ENCODE results near the gene EPYC. TPM values are rescaled to one million over a fixed set of nuclear protein-coding genes. Genes with fewer than 3 reads are reported as not detected.

The EPYC gene
- total RNA-seq, 1 experiment from 2014 or later, result not detected

DNA sequence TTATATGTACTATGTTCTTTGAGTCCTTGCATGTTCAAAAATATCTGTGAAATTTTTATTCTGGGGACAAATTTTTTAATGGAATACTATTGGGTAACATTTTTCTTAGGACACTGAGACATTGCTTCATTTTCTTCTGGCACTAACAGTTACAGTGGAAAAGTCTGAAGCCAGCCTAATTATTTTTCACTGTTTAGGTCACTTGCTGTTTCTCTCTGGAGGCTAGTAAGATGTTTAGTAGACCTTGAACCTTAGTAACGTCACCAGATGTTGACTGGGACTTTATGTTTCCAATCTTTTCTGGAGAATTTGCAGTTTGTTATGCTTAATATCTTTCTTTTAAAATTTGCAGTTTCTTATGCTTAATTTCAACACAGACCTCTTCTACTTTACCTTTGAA is 12.3 kb upstream of the EPYC start:
- DNase-seq (no peak), ATAC-seq (no peak)
- Histone ChIP-seq H3K9ac (ENCODE audit: low read length) (no peak overlapping the region), H2AFZ (ENCODE audit: low read length) (no peak overlapping the region), H3K36me3 (ENCODE audit: low read depth, low read length) (no peaks in the 10 kb centered on the region), H3K9me3 (ENCODE audit: low read length) (peaks cover 3% of the 10 kb centered on the region; the same call in 1 of the 2 replicates), H3K27ac (ENCODE audit: low read length) (no peak overlapping the region), H3K4me1 (ENCODE audit: insufficient read depth, low read length) (no peaks in the 10 kb centered on the region), H3F3A (ENCODE audit: low read length, unreplicated experiment) (no peaks in the 10 kb centered on the region), H3K79me2 (ENCODE audit: low read length) (no peaks in the 10 kb centered on the region), H3K4me2 (ENCODE audit: low read length) (no peak overlapping the region), H4K20me1 (ENCODE audit: low read length) (no peaks in the 10 kb centered on the region), H3K4me3 (ENCODE audit: low read length) (no peak overlapping the region), H3K9me2 (replicated peaks; ENCODE audit: low read length) (no peaks in the 10 kb centered on the region), H3K27me3 (ENCODE audit: low read length) (no peaks in the 10 kb centered on the region)
- ChIA-PET CTCF (no interaction called here), POLR2A (ENCODE audit: unreplicated experiment) (no interaction called here)
- no TSS peak for BruUV-seq (replicated peaks)
- intact Hi-C loops (cut with micrococcal nuclease), result no loop called here
- TF ChIP-seq EZH2 (IDR thresholded peaks at IDR 0.05; ENCODE audit: low read length, unreplicated experiment) (no peak), EZH2phosphoT487 (IDR thresholded peaks at IDR 0.05; ENCODE audit: borderline replicate concordance, low read length) (no peak)
- TF ChIP-seq, protein P1, sequence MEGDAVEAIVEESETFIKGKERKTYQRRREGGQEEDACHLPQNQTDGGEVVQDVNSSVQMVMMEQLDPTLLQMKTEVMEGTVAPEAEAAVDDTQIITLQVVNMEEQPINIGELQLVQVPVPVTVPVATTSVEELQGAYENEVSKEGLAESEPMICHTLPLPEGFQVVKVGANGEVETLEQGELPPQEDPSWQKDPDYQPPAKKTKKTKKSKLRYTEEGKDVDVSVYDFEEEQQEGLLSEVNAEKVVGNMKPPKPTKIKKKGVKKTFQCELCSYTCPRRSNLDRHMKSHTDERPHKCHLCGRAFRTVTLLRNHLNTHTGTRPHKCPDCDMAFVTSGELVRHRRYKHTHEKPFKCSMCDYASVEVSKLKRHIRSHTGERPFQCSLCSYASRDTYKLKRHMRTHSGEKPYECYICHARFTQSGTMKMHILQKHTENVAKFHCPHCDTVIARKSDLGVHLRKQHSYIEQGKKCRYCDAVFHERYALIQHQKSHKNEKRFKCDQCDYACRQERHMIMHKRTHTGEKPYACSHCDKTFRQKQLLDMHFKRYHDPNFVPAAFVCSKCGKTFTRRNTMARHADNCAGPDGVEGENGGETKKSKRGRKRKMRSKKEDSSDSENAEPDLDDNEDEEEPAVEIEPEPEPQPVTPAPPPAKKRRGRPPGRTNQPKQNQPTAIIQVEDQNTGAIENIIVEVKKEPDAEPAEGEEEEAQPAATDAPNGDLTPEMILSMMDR (conservative IDR thresholded peaks at IDR 0.05; ENCODE audit: low read depth, low read length), result no peak

GRCh38 chr12:91009319-91009950 is 4.7 kb upstream of the EPYC start:
- no TSS peak for BruUV-seq (replicated peaks)
- H3K9ac ChIP-seq (ENCODE audit: low read length), result no peak overlapping the region
- H3K4me2 ChIP-seq (ENCODE audit: low read length), result peak overlapping the region; percentile 8; the same call in 1 of the 2 replicates
- DNase-seq (peak; percentile 47), ATAC-seq (peak; percentile 65)
- H3K36me3 ChIP-seq (ENCODE audit: low read depth, low read length), result no peaks in the 10 kb centered on the region
- H4K20me1 ChIP-seq (ENCODE audit: low read length), result no peaks in the 10 kb centered on the region
- H3K4me3 ChIP-seq (ENCODE audit: low read length), result no peak overlapping the region
- H3K9me2 ChIP-seq (replicated peaks; ENCODE audit: low read length), result no peaks in the 10 kb centered on the region
- peaks cover 9% of the 10 kb centered on the region for H3K4me1 ChIP-seq (ENCODE audit: insufficient read depth, low read length)
- TF ChIP-seq, protein P1 (conservative IDR thresholded peaks at IDR 0.05; ENCODE audit: low read depth, low read length), result no peak
- TF ChIP-seq EZH2phosphoT487 (IDR thresholded peaks at IDR 0.05; ENCODE audit: borderline replicate concordance, low read length) (no peak), EZH2 (IDR thresholded peaks at IDR 0.05; ENCODE audit: low read length, unreplicated experiment) (no peak)
- no peaks in the 10 kb centered on the region; the same call in 1 of the 2 replicates for H3K9me3 ChIP-seq (ENCODE audit: low read length)
- intact Hi-C loops (cut with micrococcal nuclease), result loop anchor here (1.0 kb wide), 1 partner anchor 8 kb away; no protein-coding TSS in a partner anchor
- no peak overlapping the region for H2AFZ ChIP-seq (ENCODE audit: low read length)
- no peak overlapping the region for H3K27ac ChIP-seq (ENCODE audit: low read length)
- H3K79me2 ChIP-seq (ENCODE audit: low read length), result no peaks in the 10 kb centered on the region
- ChIA-PET CTCF (no interaction called here), POLR2A (ENCODE audit: unreplicated experiment) (interaction anchor here (0.5 kb wide), 1 partner anchor 62 kb away, joined by 15 read pairs; no protein-coding TSS in a partner anchor)
- H3F3A ChIP-seq (ENCODE audit: low read length, unreplicated experiment), result no peaks in the 10 kb centered on the region
- H3K27me3 ChIP-seq (ENCODE audit: low read length), result no peaks in the 10 kb centered on the region

- Histone ChIP-seq H3K9ac (ENCODE audit: low read length) (no peak overlapping the region), H3K4me3 (ENCODE audit: low read length) (no peak overlapping the region), H3K4me2 (ENCODE audit: low read length) (no peak overlapping the region), H3F3A (ENCODE audit: low read length, unreplicated experiment) (no peaks in the 10 kb centered on the region), H3K27me3 (ENCODE audit: low read length) (no peaks in the 10 kb centered on the region), H3K9me2 (replicated peaks; ENCODE audit: low read length) (no peaks in the 10 kb centered on the region), H3K27ac (ENCODE audit: low read length) (no peak overlapping the region), H3K9me3 (ENCODE audit: low read length) (no peaks in the 10 kb centered on the region), H4K20me1 (ENCODE audit: low read length) (no peaks in the 10 kb centered on the region), H2AFZ (ENCODE audit: low read length) (no peak overlapping the region), H3K79me2 (ENCODE audit: low read length) (no peaks in the 10 kb centered on the region), H3K4me1 (ENCODE audit: insufficient read depth, low read length) (peaks cover 9% of the 10 kb centered on the region), H3K36me3 (ENCODE audit: low read depth, low read length) (no peaks in the 10 kb centered on the region)
- intact Hi-C loops (cut with micrococcal nuclease), result no loop called here
- CTCF ChIA-PET, result no interaction called here
- DNase-seq (no peak), ATAC-seq (no peak)
- TF ChIP-seq, protein P1 (conservative IDR thresholded peaks at IDR 0.05; ENCODE audit: low read depth, low read length), result no peak
- TF ChIP-seq EZH2phosphoT487 (IDR thresholded peaks at IDR 0.05; ENCODE audit: borderline replicate concordance, low read length) (no peak), EZH2 (IDR thresholded peaks at IDR 0.05; ENCODE audit: low read length, unreplicated experiment) (no peak)
- POLR2A ChIA-PET (ENCODE audit: unreplicated experiment), result no interaction called here
- BruUV-seq (replicated peaks), result no TSS peak
Measured at GRCh38 chr12:91007531-91008290, 2.9 kb upstream of the EPYC start.

Measured in PC-3 (cell line).